Activated CD8-positive, alpha-beta memory T cell treated with anti-CD3 and anti-CD28 coated beads for 1 hour (primary cell): ENCODE data around the gene VPS72.

Experiments
- DNase-seq, 2 donors: peaks; one replicate each; pipeline ENCODE4 v3.0.0-alpha.2; 2020; ENCODE audit warnings: low read depth in 1 of 2; ENCODE audit errors: extremely low read depth in 1 of 2

VPS72 gene

DNA sequence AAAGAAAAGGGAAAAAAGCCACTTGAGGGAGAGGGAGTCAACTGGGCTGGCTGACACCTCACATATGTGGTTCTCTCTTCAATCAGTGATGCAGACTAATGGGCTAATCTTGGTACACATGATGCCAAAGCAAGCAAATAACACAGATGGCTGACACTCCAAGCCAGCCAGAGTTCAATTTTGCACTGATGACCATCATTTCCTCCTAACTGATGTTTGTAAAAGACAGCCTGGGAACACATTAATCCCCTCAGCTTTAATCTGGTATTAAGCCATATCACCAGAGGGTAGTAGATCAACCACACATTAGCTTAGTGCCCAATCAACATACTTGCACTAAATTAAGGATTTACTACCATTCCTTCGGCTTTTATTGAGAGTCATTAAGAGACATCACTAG, 2.8 kb downstream of the VPS72 start:
- DNase-seq: no peak

GRCh38 chr1:151184211-151184610, 5.8 kb downstream of the VPS72 start:
- no peak for DNase-seq

DNA sequence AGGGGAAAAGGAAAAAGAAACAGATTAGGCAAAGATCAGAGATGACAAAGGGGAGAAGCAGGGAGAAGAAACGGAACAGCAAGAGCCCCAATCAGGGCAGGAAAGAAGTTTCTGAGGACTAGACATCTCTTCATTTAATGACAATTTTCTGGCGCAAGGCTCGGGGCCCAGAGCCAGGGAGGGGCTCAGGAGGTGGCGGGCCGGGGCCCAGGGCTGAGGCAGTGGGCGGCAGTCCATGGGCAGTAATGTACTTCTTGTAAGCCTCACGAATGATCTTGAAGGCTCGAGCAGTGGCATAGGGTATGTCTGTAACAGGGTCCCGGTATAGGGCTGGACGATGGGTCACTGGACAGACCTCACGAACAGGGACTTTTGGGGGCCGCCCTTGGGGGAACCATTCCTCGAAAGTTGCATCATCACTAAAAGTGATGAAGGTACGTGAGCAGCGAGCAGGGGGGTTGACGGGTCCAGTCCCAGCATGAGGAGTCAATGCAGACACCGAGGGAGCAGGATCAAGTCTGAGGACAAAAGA, 13.4 kb downstream of the VPS72 start:
- no peak for DNase-seq

DNA sequence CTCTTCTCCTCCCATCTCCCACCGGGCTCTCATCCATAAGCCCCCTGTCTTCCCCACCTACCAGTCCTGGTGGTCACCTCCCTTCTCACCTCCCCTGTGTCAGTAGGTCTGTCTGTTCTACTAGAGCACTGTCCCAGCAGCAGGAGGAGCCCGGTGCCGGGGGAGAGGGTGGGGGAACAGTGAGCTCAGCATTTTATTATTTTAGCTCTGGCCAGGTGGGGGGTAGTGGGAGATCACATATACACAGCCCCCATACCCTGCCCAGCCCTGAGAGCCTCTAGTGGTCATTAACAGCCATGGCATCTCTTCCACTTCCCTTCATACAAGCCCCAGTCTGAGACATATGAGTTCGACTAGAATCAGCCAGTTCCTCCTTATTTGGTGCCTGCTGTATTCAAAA, 14.1 kb downstream of the VPS72 start, which contains the start of gene TMOD4:
Gene TMOD4, minus strand, starts transcription at position 119 of the 400 bp plus-strand sequence. CDS start 1,106 bp downstream, outside the sequence.
- DNase-seq: no peak

DNA sequence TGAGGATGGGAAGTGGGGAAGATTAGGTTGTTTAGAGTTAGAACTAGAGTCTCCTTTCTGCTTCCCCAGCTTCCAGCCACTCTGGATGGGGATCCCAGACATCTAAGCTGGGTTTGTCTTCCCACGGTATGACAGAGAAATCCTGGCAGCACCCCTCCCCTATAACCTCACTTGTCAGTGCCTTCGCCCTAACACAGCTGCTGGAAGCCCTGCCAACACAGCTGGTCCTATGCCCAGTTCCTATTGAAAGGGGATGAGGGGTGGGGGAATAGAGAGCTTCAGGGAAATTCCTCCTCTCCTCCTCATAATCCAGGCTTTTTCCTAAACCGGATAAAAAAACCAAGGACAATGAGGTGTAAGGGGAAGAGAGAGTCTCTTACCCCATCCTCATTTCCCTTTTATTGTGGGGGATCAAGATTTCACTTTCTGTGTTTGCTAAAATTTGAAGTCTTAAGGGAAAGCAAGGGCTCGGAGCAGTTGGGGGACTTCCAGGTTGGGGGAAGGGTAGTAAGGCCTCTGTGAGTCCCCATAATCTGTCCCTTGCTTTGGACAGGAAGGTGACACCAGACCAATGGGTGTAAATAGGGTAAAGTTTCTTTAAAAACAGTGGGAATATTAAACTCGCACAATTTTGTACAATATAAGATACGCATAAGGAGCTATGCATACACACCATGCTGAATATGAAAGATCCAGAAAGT, 14.8 kb downstream of the VPS72 start:
- no peak for DNase-seq

- DNase-seq: no peak
Observed at GRCh38 chr1:151171190-151171589, 18.8 kb downstream of the VPS72 start.

DNA sequence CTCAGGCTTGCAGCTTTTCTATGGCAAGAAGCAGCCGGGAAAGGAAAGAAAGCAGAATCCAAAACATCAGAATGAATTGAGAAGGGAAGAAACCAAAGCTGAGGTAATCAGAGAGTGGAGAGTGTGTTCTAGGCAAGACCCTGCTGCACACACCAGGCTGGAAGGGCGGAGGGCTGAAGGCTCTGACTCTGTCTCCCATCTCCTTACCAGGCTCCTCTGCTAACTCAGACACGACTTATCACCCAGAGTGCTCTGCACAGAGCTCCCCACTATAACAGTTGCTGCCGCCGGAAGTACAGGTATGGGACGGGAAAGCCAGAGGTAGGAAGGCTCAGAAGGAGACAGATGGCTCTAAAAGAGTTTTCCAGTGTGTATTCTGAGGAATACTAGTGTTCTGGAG, 22.9 kb downstream of the VPS72 start:
- DNase-seq: no peak

GRCh38 chr1:151166505-151166956, 23.5 kb downstream of the VPS72 start:
- no peak for DNase-seq

DNA sequence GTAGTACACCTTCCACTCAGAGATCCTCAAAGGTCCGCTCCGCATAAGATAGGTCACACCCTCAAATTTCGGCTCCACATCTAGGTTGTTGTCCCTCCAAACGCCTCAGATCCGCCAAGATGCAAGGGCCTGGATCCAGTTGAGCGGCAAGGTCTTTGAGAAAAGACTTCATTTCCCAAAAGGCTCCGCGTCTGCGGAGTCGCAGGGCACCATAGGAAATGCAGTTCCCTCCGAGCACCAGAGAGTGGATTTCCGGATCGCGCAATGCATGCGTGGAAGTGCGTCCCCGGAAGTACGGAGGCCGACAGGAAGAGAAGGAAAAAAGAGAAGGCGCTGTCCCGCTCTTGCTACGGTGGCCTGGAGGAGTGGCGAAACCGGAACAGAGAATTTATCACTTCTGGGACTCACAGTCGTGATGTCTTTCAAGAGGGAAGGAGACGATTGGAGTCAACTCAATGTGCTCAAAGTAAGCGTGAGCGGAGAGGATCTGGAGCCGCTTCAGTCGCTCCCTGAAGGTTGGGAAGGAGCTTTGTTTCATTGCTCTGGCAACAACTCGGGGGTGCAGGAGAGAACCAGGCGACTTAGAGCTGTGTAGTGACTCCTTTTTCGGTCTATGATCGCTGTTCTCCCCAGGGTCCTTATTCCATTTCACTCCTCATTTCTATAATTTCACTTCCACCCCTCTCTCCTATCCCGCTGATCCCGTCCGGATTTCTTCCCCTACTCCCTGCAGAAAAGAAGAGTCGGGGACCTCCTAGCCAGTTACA, 24.1 kb downstream of the VPS72 start, which contains the start of the genes LYSMD1 and SCNM1:
Gene LYSMD1, minus strand, starts transcription at position 165 of the 767 bp plus-strand sequence. CDS start 644 bp downstream, outside the sequence.
Gene SCNM1, plus strand, starts transcription at position 407 of the 767 bp plus-strand sequence. Its CDS starts 9 bp downstream, at position 416.
- peak; percentile 88 to 89 for DNase-seq

GRCh38 chr1:151165281-151165737, 24.7 kb downstream of the VPS72 start:
- no peak for DNase-seq

DNA sequence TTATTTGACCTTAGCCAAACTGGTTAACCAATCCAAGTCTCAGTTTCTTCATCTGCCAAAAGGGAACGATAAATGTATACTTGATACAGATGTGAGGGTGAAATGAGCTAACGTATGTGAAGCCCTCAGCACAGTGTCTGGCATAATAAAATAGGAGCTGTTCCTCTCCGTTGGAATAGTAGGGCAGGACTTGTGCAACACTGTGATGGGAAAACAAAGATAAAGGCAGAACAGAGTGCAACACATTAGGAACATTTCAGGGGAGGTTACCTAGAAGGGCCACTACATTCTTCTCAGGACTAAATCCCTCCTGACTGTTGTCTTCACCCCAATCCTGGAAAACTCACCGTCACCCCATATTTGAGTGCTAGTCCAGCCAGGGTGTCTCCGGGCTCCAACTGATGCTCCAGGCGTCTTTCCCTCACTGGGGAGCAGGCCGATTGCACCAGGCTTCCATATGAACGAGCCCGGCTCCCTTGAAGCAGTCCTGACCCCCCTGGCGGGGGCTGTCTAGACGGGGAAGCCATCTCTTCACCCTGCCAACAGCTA, 25.2 kb downstream of the VPS72 start:
- no peak for DNase-seq

DNA sequence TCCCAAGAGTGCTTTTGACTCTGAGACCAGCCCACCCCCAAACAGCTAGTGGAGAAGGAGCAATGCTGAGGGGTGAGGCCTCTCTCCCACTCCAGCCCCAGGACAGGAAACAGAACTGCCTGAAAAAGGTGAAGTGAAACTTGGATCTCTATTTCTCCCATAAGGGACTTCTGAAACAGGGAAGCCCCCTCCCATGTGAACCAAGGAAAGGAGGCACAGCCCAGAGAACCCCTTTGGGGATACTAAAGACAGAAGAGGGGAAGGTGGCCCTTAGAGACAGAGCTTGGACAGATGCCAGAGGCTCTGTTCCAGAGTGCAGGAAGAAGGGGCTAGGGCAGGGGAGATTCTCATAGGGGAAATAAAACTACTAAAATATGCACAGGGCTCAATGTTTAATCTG, 30.6 kb downstream of the VPS72 start:
- DNase-seq: no peak

DNA sequence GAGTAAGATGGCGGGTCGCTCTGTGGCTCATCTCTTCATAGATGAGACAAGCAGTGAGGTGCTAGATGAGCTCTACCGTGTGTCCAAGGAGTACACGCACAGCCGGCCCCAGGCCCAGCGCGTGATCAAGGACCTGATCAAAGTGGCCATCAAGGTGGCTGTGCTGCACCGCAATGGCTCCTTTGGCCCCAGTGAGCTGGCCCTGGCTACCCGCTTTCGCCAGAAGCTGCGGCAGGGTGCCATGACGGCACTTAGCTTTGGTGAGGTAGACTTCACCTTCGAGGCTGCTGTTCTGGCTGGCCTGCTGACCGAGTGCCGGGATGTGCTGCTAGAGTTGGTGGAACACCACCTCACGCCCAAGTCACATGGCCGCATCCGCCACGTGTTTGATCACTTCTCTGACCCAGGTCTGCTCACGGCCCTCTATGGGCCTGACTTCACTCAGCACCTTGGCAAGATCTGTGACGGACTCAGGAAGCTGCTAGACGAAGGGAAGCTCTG, 31.2 kb downstream of the VPS72 start:
- DNase-seq: no peak

GRCh38 chr1:151158326-151158725, 31.7 kb downstream of the VPS72 start:
- no peak for DNase-seq

DNA sequence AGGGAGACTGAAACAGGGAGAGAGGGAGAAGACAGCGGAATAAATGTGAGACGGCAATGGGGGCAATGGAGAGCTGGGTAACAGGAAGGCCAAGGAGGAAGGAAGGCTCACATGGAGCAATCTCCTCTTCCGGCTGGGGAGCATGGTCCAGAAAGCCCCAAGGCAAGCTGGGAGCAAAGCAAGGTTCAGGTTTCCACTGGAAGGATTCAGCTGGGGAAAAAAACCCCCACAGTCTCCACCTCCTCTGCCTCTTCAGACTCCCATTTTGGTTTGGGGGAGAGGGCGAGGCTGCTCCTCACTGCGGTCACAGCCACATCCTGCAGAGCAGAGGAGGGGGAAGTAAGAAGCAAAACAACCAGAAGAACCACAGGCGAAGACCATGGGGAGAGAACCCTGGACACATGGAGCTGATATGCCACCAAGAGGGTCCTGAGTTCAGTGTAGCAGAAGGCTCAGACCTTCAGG, 32.9 kb downstream of the VPS72 start:
- DNase-seq: peak in 1 of 2 donors; percentile 33

DNA sequence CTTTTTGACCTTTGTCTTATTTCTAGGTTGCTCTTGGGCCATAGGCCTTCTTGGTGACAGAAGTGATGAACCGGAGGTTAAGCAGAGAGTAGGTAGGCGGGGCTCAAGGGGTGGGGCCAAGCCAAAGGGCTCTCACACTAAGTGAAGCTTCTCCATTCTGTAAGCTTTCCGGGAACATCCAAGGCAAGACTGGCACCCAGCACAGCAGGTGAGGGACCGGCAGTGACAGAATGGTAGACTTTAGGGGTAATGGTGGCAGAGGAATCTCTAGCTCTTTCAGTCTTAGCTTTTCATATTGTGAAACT, 33.5 kb downstream of the VPS72 start, which contains the start of gene TNFAIP8L2:
Gene TNFAIP8L2, plus strand, starts transcription at position 135 of the 305 bp plus-strand sequence. CDS start 2,049 bp downstream, outside the sequence.
- DNase-seq: peak; percentile 35 to 58

DNA sequence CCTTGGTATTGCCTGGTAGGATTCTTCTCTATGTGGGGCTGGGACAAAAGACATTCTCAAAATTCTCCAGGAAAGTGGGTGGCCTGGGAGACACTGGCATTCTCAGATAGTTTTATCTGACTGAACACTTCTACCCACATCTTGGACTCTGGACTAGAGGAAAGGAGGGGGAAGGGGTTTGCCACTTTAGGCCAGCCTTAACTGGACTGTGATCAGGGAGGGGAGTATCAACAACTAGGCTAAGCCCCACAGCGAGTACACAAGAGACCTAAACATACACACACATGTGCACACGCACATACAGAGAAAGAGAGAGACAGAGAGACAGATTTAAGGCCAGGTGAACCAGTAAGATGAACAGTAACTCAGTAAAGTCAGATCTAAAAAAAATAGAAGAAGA, 42.3 kb downstream of the VPS72 start:
- DNase-seq: no peak

- no peak for DNase-seq
Observed at GRCh38 chr1:151147132-151147503, 42.9 kb downstream of the VPS72 start.

DNA sequence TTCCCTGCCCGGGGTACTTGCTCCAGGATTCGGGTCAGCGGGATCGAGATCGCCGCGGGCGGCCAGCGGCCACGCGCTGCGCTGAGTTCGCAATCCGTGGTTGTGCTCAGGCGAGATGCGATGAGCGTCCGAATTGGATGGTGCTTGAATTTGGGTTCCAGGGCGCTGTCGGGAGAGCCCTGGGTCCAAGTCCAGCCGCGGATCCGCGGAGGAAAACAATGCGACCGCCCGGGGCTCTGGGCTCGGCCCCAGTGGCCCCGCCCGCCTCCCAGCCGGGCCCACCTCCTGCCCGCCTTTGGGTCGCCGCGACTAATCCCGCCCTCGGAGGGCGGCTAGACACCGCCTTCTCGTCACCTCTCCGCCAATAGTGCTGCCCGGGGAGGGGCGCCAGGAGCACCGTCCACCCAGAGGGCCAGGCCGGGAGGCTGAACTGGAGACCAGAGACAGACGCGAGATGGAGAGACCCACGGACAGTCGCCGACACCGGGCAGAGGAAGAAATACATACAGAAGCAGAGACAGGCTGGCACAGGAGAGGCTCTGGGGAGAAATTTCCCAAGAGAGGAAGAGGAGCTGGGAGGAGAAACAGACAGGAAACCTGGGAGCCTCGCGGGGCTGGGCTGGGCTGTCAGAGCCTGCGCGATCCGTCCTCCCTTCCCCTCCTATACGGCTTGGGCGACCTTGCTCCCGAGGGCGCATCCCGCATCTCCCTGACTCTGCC, 43.4 kb downstream of the VPS72 start, which contains the start of gene SEMA6C:
Gene SEMA6C, minus strand, starts transcription at position 220 of the 720 bp plus-strand sequence. CDS start 4,010 bp downstream, outside the sequence.
- DNase-seq: peak in 1 of 2 donors; percentile 79

- DNase-seq: no peak
Observed at GRCh38 chr1:151146072-151146411, 44.0 kb downstream of the VPS72 start.
